ENCODE results near the gene LCN10. TPM values are rescaled to one million over a fixed set of nuclear protein-coding genes. Genes with fewer than 3 reads are reported as not detected.

LCN10 gene
- total RNA-seq, 1 experiment from 2014 or later, result 1.5 TPM

DNA sequence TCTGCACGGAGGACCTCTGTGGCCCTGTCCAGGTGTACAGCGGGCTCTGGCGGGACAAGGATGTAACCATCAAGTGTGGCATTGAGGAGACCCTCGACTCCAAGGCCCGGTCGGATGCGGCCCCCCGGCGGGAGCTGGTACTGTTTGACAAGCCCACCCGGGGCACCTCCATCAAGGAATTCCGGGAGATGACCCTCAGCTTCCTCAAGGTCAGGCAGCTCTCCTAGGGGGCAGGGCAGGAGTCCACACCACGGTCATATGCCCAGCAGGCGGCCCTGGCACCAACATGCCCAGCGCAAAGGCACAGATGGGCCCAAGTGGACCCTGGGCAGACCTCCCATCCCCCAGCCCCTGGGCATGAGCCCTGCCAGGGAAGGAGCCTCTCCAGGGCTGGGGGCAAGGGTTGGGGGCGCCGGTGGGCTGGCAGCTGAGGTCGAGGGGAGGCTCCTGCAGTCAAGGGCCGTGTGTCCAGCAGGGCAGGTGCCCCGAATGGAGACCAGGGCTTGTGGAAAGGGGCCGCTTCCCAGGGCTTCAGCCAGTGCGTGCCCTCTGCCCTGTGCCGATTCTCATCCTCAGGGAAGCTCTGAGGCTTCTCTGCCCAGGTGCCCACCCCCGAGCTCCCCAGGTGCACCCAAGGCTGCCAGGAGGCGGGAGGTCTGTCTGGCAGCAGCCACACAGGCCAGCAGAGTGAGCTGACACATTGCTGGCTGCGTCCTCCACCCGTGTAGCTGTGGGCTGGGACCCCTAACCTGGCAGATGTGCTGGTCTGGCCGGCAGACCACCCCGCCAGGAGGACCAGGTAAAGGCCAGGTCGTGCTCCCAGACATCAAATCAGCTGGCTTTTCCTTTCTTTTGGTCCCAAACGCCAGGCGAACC is 20.4 kb downstream of the LCN10 start:
- H3K9me3 ChIP-seq (ENCODE audit: control insufficient read depth, low read depth, low read length), result no peaks in the 10 kb centered on the region
- H3K79me1 ChIP-seq (ENCODE audit: insufficient read depth, low read depth, low read length, poor library complexity, severe bottlenecking), result peaks cover 6% of the 10 kb centered on the region
- no peaks in the 10 kb centered on the region for H3K4me1 ChIP-seq (ENCODE audit: insufficient read depth, low read length)
- H4K91ac ChIP-seq (ENCODE audit: insufficient read length, low read depth, low read length), result no peak overlapping the region
- Mint-ChIP-seq H3K9me3 (no peaks in the 10 kb centered on the region; a peak in 1 of 5 replicates), H3K27ac (no peak overlapping the region; a peak in 1 of 7 replicates), H3K4me3 (no peak overlapping the region), H3K36me3 (ENCODE audit: insufficient read depth in 1 of 3, low read depth in 3 of 3) (peaks cover 31 to 42% (median 38%) of the 10 kb centered on the region in 3 experiments), H3K4me1 (peaks cover 13 to 22% of the 10 kb centered on the region in 2 experiments), H3K27me3 (ENCODE audit: low read depth) (no peaks in the 10 kb centered on the region; the same call in 1 of the 2 replicates)
- no peak overlapping the region for H2BK20ac ChIP-seq (ENCODE audit: low read depth, low read length, poor library complexity, severe bottlenecking)
- H3K27ac ChIP-seq (ENCODE audit: insufficient read length, low read depth, low read length), result no peak overlapping the region
- no peak overlapping the region for H3T11ph ChIP-seq (ENCODE audit: low read length)
- no peak for DNase-seq
- H2BK15ac ChIP-seq (ENCODE audit: low read depth, low read length), result no peak overlapping the region
- TF ChIP-seq, protein P1, sequence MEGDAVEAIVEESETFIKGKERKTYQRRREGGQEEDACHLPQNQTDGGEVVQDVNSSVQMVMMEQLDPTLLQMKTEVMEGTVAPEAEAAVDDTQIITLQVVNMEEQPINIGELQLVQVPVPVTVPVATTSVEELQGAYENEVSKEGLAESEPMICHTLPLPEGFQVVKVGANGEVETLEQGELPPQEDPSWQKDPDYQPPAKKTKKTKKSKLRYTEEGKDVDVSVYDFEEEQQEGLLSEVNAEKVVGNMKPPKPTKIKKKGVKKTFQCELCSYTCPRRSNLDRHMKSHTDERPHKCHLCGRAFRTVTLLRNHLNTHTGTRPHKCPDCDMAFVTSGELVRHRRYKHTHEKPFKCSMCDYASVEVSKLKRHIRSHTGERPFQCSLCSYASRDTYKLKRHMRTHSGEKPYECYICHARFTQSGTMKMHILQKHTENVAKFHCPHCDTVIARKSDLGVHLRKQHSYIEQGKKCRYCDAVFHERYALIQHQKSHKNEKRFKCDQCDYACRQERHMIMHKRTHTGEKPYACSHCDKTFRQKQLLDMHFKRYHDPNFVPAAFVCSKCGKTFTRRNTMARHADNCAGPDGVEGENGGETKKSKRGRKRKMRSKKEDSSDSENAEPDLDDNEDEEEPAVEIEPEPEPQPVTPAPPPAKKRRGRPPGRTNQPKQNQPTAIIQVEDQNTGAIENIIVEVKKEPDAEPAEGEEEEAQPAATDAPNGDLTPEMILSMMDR (conservative IDR thresholded peaks at IDR 0.05), result no peak
- no peak overlapping the region for H3K23ac ChIP-seq (ENCODE audit: insufficient read length, low read depth, low read length)
- no peak overlapping the region for H3K9ac ChIP-seq (ENCODE audit: extremely low read depth, insufficient read length, low read length)
- H3K18ac ChIP-seq (ENCODE audit: insufficient read length, low read depth, low read length), result no peak overlapping the region
- no peak overlapping the region for H2BK12ac ChIP-seq (ENCODE audit: insufficient read length, low read depth, low read length)
- H3K79me2 ChIP-seq (ENCODE audit: insufficient read depth, low read length), result peaks cover 7% of the 10 kb centered on the region; the same call in 1 of the 2 replicates
- H4K20me1 ChIP-seq (ENCODE audit: control insufficient read depth, insufficient read depth, insufficient read length), result no peaks in the 10 kb centered on the region
- no peak overlapping the region for H2AK5ac ChIP-seq (ENCODE audit: insufficient read length, low read length)
- H2BK120ac ChIP-seq (ENCODE audit: low read depth, low read length, poor library complexity, severe bottlenecking), result no peak overlapping the region
- no peak overlapping the region for H4K5ac ChIP-seq (ENCODE audit: insufficient read length, low read depth, low read length)
- no peak overlapping the region for H2BK5ac ChIP-seq (ENCODE audit: insufficient read length, low read length)
- H3K4me2 ChIP-seq (ENCODE audit: insufficient read depth, insufficient read length, low read length), result no peak overlapping the region
- H3K56ac ChIP-seq (ENCODE audit: insufficient read length, low read depth, low read length), result no peak overlapping the region
- H3K23me2 ChIP-seq (ENCODE audit: insufficient read length, low read depth, low read length, poor library complexity, severe bottlenecking), result no peaks in the 10 kb centered on the region
- no peak overlapping the region for H3K4ac ChIP-seq (ENCODE audit: low read depth, low read length)
- no peaks in the 10 kb centered on the region for H3K27me3 ChIP-seq (ENCODE audit: insufficient read depth, low read length)
- WGBS (ENCODE audit: extremely low coverage, insufficient read length, low lambda C conversion rate), result no CpG with 5 or more reads among the region's 31 CpGs
- no peak overlapping the region for H3K14ac ChIP-seq (ENCODE audit: insufficient read depth, low read length)
- H4K8ac ChIP-seq (replicated peaks; ENCODE audit: insufficient read length, low read depth, low read length), result no peak overlapping the region
- H2AFZ ChIP-seq (ENCODE audit: low read length), result no peak overlapping the region
